Transverse colon (tissue), 4 donors: ENCODE results near the gene GABARAP. TPM values are rescaled to one million over a fixed set of nuclear protein-coding genes. Genes with fewer than 3 reads are reported as not detected.

Experiments
- DNase-seq: peaks from one replicate; pipeline ENCODE4 v3.0.0-alpha.2; 2019
- H3K27ac ChIP-seq, 4 donors: fragments of 200-600 bp; sonication (generic); 2 replicates each; pipeline ENCODE4 v1.5.1; 2016 to 2018; ENCODE audit warnings: inconsistent platforms in 4 of 4
- H3K27me3 ChIP-seq: fragments of 200-600 bp; sonication (generic); 2 replicates; pipeline ENCODE4 v1.5.1; 2017; ENCODE audit warnings: inconsistent platforms
- H3K36me3 ChIP-seq, 4 donors: fragments of 200-600 bp; sonication (generic); 2 replicates each; pipeline ENCODE4 v1.5.1; 2017 to 2019; ENCODE audit warnings: inconsistent platforms in 4 of 4
- H3K4me1 ChIP-seq, 4 donors: fragments of 200-600 bp; sonication (generic); 2 replicates each; pipeline ENCODE4 v1.5.1; 2017 to 2020; ENCODE audit warnings: inconsistent platforms in 4 of 4
- H3K4me3 ChIP-seq, 4 donors: fragments of 200-600 bp; sonication (generic); 1 replicate in 1 of 4; 2 replicates in 3 of 4; pipeline versions ENCODE4 v1.5.1 to v1.6.1; 2017 to 2019; ENCODE audit warnings: inconsistent platforms in 4 of 4
- H3K9me3 ChIP-seq, 2 donors: fragments of 200-600 bp; sonication (generic); 2 replicates each; pipeline ENCODE4 v1.5.1; 2017 to 2019; ENCODE audit warnings: inconsistent platforms in 2 of 2
- CTCF ChIP-seq, 5 experiments: fragments of 200-600 bp in 3 of 5; fragments of 450-650 bp in 2 of 5; sonication (generic) in 3 of 5; IDR thresholded peaks; 1 replicate in 2 of 5; 2 replicates in 3 of 5; pipeline ENCODE4 v1.5.1; 2016 to 2017; ENCODE audit warnings: antibody characterized with exemption in 5 of 5, inconsistent platforms in 3 of 5, mild to moderate bottlenecking in 2 of 5, moderate library complexity in 1 of 5
- EP300 ChIP-seq: sonication (generic); formaldehyde crosslinking; IDR thresholded peaks from one replicate; pipeline ENCODE4 v1.6.1; 2017; ENCODE audit warnings: antibody characterized with exemption, low read depth
- POLR2A ChIP-seq: fragments of 450-650 bp; IDR thresholded peaks from one replicate; pipeline ENCODE4 v1.6.1; 2016; ENCODE audit warnings: antibody characterized with exemption, mild to moderate bottlenecking, moderate library complexity
- POLR2AphosphoS5 ChIP-seq, 3 donors: sonication (generic); formaldehyde crosslinking; IDR thresholded peaks; one replicate each; pipeline ENCODE4 v1.6.1; 2016; ENCODE audit warnings: antibody characterized with exemption in 3 of 3
- WGBS, 2 donors: methylation state at CpG; one replicate each; pipeline ENCODE4 v1.1.5; 2018; ENCODE audit warnings: low coverage in 1 of 2; 5-methylcytosine and 5-hydroxymethylcytosine counted together
- in situ Hi-C, 4 donors: fragments of 200-750 bp; cut with MboI; loops; one replicate each; pipeline versions ENCODE4 v1.15.0 to v1.15.1; 2017; ENCODE audit warnings: low sequenced_read_pairs in 3 of 4, low pct_ligation_motif_present in 1 of 4, low pct_unique_long_range_greater_than_20kb in 1 of 4
- intact Hi-C: fragments of 100-400 bp; cut with DNase I; formaldehyde crosslinking; loops from one replicate; pipeline ENCODE4 v1.15.1; 2023; ENCODE audit warnings: low total_unique reads
- total RNA-seq, 4 donors: library from RNA; depleted of rRNA; stranded (reverse); fragments of >200 nt; gene quantifications; one replicate each; pipeline ENCODE4 v1.1.0, GENCODE V29; 2016

The GABARAP gene
- total RNA-seq, 4 donors from 2014 or later: 209 to 479 (median 394) TPM

GRCh38 chr17:7234083-7234951 lies 7.9 kb downstream of the GABARAP start, which contains the start of gene DVL2:
TSS of gene DVL2 (minus strand) at chr17:7234517. CDS start at chr17:7234262, 255 bp downstream.
- peak; percentile 96 for DNase-seq
- H3K27ac ChIP-seq: peak within 1 kb of the TSS; percentile 88 to 96 (median 92)
- in situ Hi-C loops: loop anchor here in 1 of 4 donors (25.0 kb wide), 1 partner anchor 903 kb away; no protein-coding TSS in a partner anchor
- H3K36me3 ChIP-seq: peaks cover 0 to 9% (median 2%) of the 10 kb centered on the region in 4 donors
- 1% methylated on average over 67 of the region's 72 CpGs; no CpG with 5 or more reads in 1 of the 2 donors for WGBS, 2 donors
- peaks cover 29 to 54% (median 37%) of the 10 kb centered on the region in 4 donors for H3K4me1 ChIP-seq
- intact Hi-C loops: no loop called here
- H3K27me3 ChIP-seq: no peaks in the 10 kb centered on the region
- TF ChIP-seq POLR2AphosphoS5 (IDR thresholded peaks at IDR 0.05) (peak; percentile 84 to 90 (median 86)), EP300 (peak; percentile 7), POLR2A (peak; percentile 83), CTCF (IDR thresholded peaks at IDR 0.05) (peak in 1 of 5 experiments; percentile 29)
- no peaks in the 10 kb centered on the region for H3K9me3 ChIP-seq
- H3K4me3 ChIP-seq: peak within 1 kb of the TSS; percentile 71 to 84 (median 76)

- intact Hi-C loops: no loop called here
- WGBS, 2 donors: 0 to 1% methylated on average over 2 to 9 of the region's 9 CpGs
Measured at GRCh38 chr17:7233701-7234082, 8.6 kb downstream of the GABARAP start.

GRCh38 chr17:7232114-7232513 lies 10.1 kb downstream of the GABARAP start:
- H3K4me1 ChIP-seq: peaks cover 24 to 48% (median 31%) of the 10 kb centered on the region in 4 donors
- in situ Hi-C loops (loop anchor here in 1 of 4 donors (25.0 kb wide), 1 partner anchor 905 kb away; no protein-coding TSS in a partner anchor), intact Hi-C loops (no loop called here)
- WGBS, 2 donors: 77 to 80% methylated on average over 3 to 5 of the region's 5 CpGs
- TF ChIP-seq POLR2A: no peak
- no peak for TF ChIP-seq CTCF (IDR thresholded peaks at IDR 0.05)
- no peak for TF ChIP-seq POLR2AphosphoS5 (IDR thresholded peaks at IDR 0.05)
- TF ChIP-seq EP300: no peak
- no peaks in the 10 kb centered on the region for H3K27me3 ChIP-seq
- no peak for DNase-seq
- no peaks in the 10 kb centered on the region for H3K9me3 ChIP-seq
- no peak overlapping the region for H3K4me3 ChIP-seq
- H3K27ac ChIP-seq: no peak overlapping the region
- peaks cover 0 to 20% (median 9%) of the 10 kb centered on the region in 4 donors for H3K36me3 ChIP-seq

More at GRCh38 chr17:7233701-7234082, 8.6 kb downstream of the GABARAP start:
- Histone ChIP-seq H3K27me3 (no peaks in the 10 kb centered on the region), H3K27ac (peak overlapping the region; percentile 88 to 96 (median 92)), H3K36me3 (peaks cover 0 to 16% (median 5%) of the 10 kb centered on the region in 4 donors), H3K4me1 (peaks cover 29 to 54% (median 37%) of the 10 kb centered on the region in 4 donors), H3K9me3 (no peaks in the 10 kb centered on the region), H3K4me3 (peak overlapping the region; percentile 71 to 84 (median 76))
- in situ Hi-C loops: loop anchor here in 1 of 4 donors (25.0 kb wide), 1 partner anchor 904 kb away; no protein-coding TSS in a partner anchor
- TF ChIP-seq POLR2AphosphoS5 (IDR thresholded peaks at IDR 0.05): no peak
- no peak for TF ChIP-seq CTCF (IDR thresholded peaks at IDR 0.05)
- TF ChIP-seq POLR2A: no peak
- no peak for TF ChIP-seq EP300
- DNase-seq: no peak

GRCh38 chr17:7229504-7229903 lies 12.7 kb downstream of the GABARAP start:
- WGBS, 2 donors: 96% methylated on average over 5 to 19 of the region's 19 CpGs

More at GRCh38 chr17:7229504-7229903, 12.7 kb downstream of the GABARAP start:
- H3K36me3 ChIP-seq: peaks cover 0 to 27% (median 10%) of the 10 kb centered on the region in 4 donors
- no peak for DNase-seq
- H3K27ac ChIP-seq: no peak overlapping the region
- no peaks in the 10 kb centered on the region for H3K27me3 ChIP-seq
- H3K4me3 ChIP-seq: no peak overlapping the region
- H3K4me1 ChIP-seq: peaks cover 15 to 22% (median 17%) of the 10 kb centered on the region in 4 donors
- no peaks in the 10 kb centered on the region for H3K9me3 ChIP-seq
- TF ChIP-seq CTCF (IDR thresholded peaks at IDR 0.05) (no peak), EP300 (no peak), POLR2AphosphoS5 (IDR thresholded peaks at IDR 0.05) (no peak), POLR2A (no peak)
- in situ Hi-C loops (loop anchor here in 1 of 4 donors (25.0 kb wide), 1 partner anchor 908 kb away; no protein-coding TSS in a partner anchor), intact Hi-C loops (no loop called here)
